CD4-positive, alpha-beta T cell treated with Interleukin-10 for 1 hour (primary cell): ENCODE measurements around the gene SERTAD3.
"Not testable (repeated sequence)": the region's sequence is repeated elsewhere in the genome, so short reads cannot be mapped to it uniquely, and the experiment has no call there.

Experiments used
- DNase-seq: peaks from one replicate; pipeline ENCODE4 v3.0.0-alpha.2; 2020

The SERTAD3 gene

GRCh38 chr19:40457953-40458596, 13.9 kb upstream of the SERTAD3 start:
- DNase-seq, result no peak

- no peak for DNase-seq
These were observed 12.9 kb upstream of the SERTAD3 start for GRCh38 chr19:40457048-40457447.

- not testable (repeated sequence) for DNase-seq
These were observed 9.8 kb upstream of the SERTAD3 start for GRCh38 chr19:40453943-40454342.

GRCh38 chr19:40453151-40453735, 9.1 kb upstream of the SERTAD3 start:
- DNase-seq, result no peak

- no peak for DNase-seq
These were observed 7.9 kb upstream of the SERTAD3 start for GRCh38 chr19:40452016-40452415.

- no peak for DNase-seq
These were observed 6.5 kb upstream of the SERTAD3 start for GRCh38 chr19:40450664-40451063.

GRCh38 chr19:40449506-40449905, 5.4 kb upstream of the SERTAD3 start:
- no peak for DNase-seq

- DNase-seq, result no peak
These were observed 2.2 kb upstream of the SERTAD3 start for GRCh38 chr19:40446263-40446784.

GRCh38 chr19:40445780-40446262, 1.7 kb upstream of the SERTAD3 start:
- no peak for DNase-seq

- no peak for DNase-seq
These were observed 734 bp upstream of the SERTAD3 start for GRCh38 chr19:40444825-40445312.

- DNase-seq, result peak; percentile 100
These were observed 770 bp downstream of the SERTAD3 start for GRCh38 chr19:40443131-40443999.

- DNase-seq, result no peak
These were observed 1.6 kb downstream of the SERTAD3 start for GRCh38 chr19:40442328-40443130.

- no peak for DNase-seq
These were observed 2.3 kb downstream of the SERTAD3 start for GRCh38 chr19:40441719-40442253.

GRCh38 chr19:40438284-40438683, 5.9 kb downstream of the SERTAD3 start:
- DNase-seq, result no peak

GRCh38 chr19:40433391-40434216, 10.5 kb downstream of the SERTAD3 start:
- DNase-seq, result peak; percentile 55

- not testable (repeated sequence) for DNase-seq
These were observed 11.4 kb downstream of the SERTAD3 start for GRCh38 chr19:40432760-40433159.

- no peak for DNase-seq
These were observed 12.4 kb downstream of the SERTAD3 start for GRCh38 chr19:40431698-40432097.

GRCh38 chr19:40430242-40430641, 13.9 kb downstream of the SERTAD3 start:
- DNase-seq, result not testable (repeated sequence)

- not testable (repeated sequence) for DNase-seq
These were observed 15.9 kb downstream of the SERTAD3 start for GRCh38 chr19:40428197-40428596.

GRCh38 chr19:40425450-40426287, 18.5 kb downstream of the SERTAD3 start, which contains the start of gene SERTAD1:
SERTAD1 (minus strand) TSS chr19:40425992; CDS start chr19:40423546, 2,446 bp downstream.
- peak; percentile 100 for DNase-seq
